LNCaP clone FGC (cell line): ENCODE measurements around the gene NR5A1.

Experiments
- DNase-seq: peaks from one replicate; pipeline ENCODE4 v3.0.0-alpha.2; 2011; ENCODE audit warnings: low read depth
- H3K4me3 ChIP-seq: 2 replicates; pipeline ENCODE4 v1.5.1; 2011; ENCODE audit warnings: mild to moderate bottlenecking, low read depth, low read length, control low read depth
- CTCF ChIP-seq: IDR thresholded peaks from 2 replicates; pipeline ENCODE4 v1.5.1; 2012; ENCODE audit warnings: mild to moderate bottlenecking; ENCODE audit not compliant: control insufficient read depth, insufficient read depth; ENCODE audit errors: extremely low read depth

NR5A1 gene

GRCh38 chr9:124549016-124549415 is 41.8 kb upstream of the NR5A1 start:
- no peak overlapping the region for H3K4me3 ChIP-seq
- no peak for DNase-seq
- TF ChIP-seq CTCF: no peak

GRCh38 chr9:124544535-124544934 is 37.3 kb upstream of the NR5A1 start:
- DNase-seq: no peak
- no peak for TF ChIP-seq CTCF

GRCh38 chr9:124541824-124542223 is 34.6 kb upstream of the NR5A1 start:
- H3K4me3 ChIP-seq: no peak overlapping the region
- no peak for TF ChIP-seq CTCF
- DNase-seq: no peak

More at GRCh38 chr9:124544535-124544934, 37.3 kb upstream of the NR5A1 start:
- no peak overlapping the region for H3K4me3 ChIP-seq

GRCh38 chr9:124537926-124538325 is 30.7 kb upstream of the NR5A1 start:
- no peak overlapping the region for H3K4me3 ChIP-seq
- TF ChIP-seq CTCF: no peak
- no peak for DNase-seq

GRCh38 chr9:124535846-124536245 is 28.6 kb upstream of the NR5A1 start:
- no peak for DNase-seq
- no peak overlapping the region for H3K4me3 ChIP-seq
- no peak for TF ChIP-seq CTCF

- DNase-seq: no peak
Measured at GRCh38 chr9:124532897-124533296, 25.7 kb upstream of the NR5A1 start.

GRCh38 chr9:124531115-124531514 is 23.9 kb upstream of the NR5A1 start:
- no peak overlapping the region for H3K4me3 ChIP-seq
- no peak for TF ChIP-seq CTCF
- no peak for DNase-seq

More at GRCh38 chr9:124532897-124533296, 25.7 kb upstream of the NR5A1 start:
- TF ChIP-seq CTCF: no peak
- H3K4me3 ChIP-seq: no peak overlapping the region
